T-helper 17 cell (primary cell): Measurements from ENCODE around the gene SLC13A2. TPM values are rescaled to one million over a fixed set of nuclear protein-coding genes. Genes with fewer than 3 reads are reported as not detected.
"Not testable (repeated sequence)": the region's sequence is repeated elsewhere in the genome, so short reads cannot be mapped to it uniquely, and the experiment has no call there.

Source experiments
- ATAC-seq: fragments of 150-1000 bp; cut with Tn5 transposase; 2 replicates; pipeline ENCODE4 v1.10.0; 2021; ENCODE audit warnings: mild to moderate bottlenecking, moderate library complexity
- DNase-seq, 3 donors: peaks; one replicate each; pipeline versions ENCODE4 v3.0.0 to v3.0.0-alpha.2; 2020 to 2021
- H3K9me3 ChIP-seq: one replicate; pipeline ENCODE4 v1.7.0; 2013; ENCODE audit warnings: low read length, mild to moderate bottlenecking; ENCODE audit not compliant: control insufficient read depth, poor library complexity, severe bottlenecking
- H3K27ac Mint-ChIP-seq: one replicate; pipeline ENCODE4 v1.8.0; 2022; ENCODE audit warnings: mild to moderate bottlenecking, moderate library complexity, mixed read lengths
- H3K27me3 Mint-ChIP-seq: one replicate; pipeline ENCODE4 v1.8.0; 2022; ENCODE audit warnings: mixed read lengths
- H3K36me3 Mint-ChIP-seq: one replicate; pipeline ENCODE4 v1.8.0; 2022; ENCODE audit warnings: low read depth, mixed read lengths
- H3K4me1 Mint-ChIP-seq: one replicate; pipeline ENCODE4 v1.8.0; 2022; ENCODE audit warnings: mild to moderate bottlenecking, mixed read lengths
- H3K4me3 Mint-ChIP-seq: one replicate; pipeline ENCODE4 v1.8.0; 2022; ENCODE audit warnings: mild to moderate bottlenecking, moderate library complexity, mixed read lengths
- total RNA-seq, 4 donors: library from RNA in 2 of 4; stranded (reverse) in 2 of 4; gene quantifications; one replicate each; pipeline ENCODE4 v1.2.3 and lab custom pipeline; 2022 to 2026

The SLC13A2 gene
- total RNA-seq, 2 donors from 2014 or later, result not detected

DNA sequence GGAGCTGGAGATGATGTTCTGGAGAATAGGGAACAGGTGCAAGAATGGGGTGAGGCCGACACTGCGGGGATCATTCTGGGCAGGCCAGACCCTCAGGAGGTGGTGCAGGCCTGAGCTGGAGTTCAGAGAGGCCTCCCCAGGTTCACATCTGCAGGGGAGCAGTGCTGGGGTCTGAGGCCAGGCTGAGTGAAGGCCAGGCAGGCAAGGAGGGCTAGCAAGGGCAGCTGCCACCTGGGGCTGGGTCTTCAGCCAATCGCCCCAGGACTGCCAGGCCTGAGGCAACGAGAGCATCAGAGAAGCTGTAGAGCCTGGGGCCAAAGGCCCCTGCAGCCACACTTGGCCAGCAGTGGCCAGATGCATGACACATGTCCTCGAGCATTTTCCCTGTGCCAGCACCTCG lies 47.2 kb downstream of the SLC13A2 start:
- no peaks in the 10 kb centered on the region for H3K9me3 ChIP-seq
- DNase-seq (no peak), ATAC-seq (no peak)
- no peak overlapping the region for H3K27ac Mint-ChIP-seq
- no peaks in the 10 kb centered on the region for H3K4me1 Mint-ChIP-seq
- peaks cover 6% of the 10 kb centered on the region for H3K27me3 Mint-ChIP-seq
- no peaks in the 10 kb centered on the region for H3K36me3 Mint-ChIP-seq
- no peak overlapping the region for H3K4me3 Mint-ChIP-seq

DNA sequence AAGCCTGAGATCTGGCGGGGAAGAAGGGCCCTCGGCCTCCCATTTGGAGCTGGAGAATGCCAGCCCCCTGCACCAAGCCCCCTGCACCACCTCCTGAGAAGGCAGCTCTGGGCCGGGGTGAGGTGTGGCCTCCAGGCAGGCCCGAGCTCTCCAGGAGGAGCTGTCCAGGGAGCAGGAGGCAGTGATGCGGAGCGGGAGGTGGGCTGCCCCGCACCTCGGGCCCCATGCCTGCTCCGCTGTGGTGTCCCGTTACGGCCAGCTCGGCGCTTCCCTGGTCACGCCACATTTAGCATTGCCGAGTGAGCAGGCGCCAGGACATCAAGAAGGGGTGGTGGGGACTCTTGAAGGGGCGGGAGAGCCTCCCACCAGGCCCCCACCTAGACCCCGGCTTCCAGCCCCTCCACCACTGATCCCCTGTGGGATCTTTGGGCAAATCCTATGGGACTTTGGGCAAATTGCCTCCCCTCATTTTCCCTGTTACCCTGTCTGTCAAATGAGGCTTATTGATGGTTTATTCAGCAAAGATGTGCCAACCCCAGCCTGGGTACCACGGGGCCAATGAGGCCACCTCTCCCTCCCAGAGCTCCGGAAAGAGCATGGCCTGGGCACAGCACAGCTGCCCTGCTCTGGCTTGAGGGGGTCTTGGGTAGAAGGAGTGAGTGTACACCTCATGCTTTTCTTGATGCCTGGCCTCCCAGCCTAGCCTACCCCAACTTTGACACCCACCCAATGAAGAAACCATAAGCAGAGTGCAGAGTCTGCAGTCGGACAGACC lies 48.1 kb downstream of the SLC13A2 start:
- ATAC-seq (no peak), DNase-seq (no peak)
- H3K9me3 ChIP-seq, result no peaks in the 10 kb centered on the region
- Mint-ChIP-seq H3K27ac (no peak overlapping the region), H3K36me3 (no peaks in the 10 kb centered on the region), H3K4me1 (no peaks in the 10 kb centered on the region), H3K4me3 (no peak overlapping the region), H3K27me3 (peaks cover 6% of the 10 kb centered on the region)

DNA sequence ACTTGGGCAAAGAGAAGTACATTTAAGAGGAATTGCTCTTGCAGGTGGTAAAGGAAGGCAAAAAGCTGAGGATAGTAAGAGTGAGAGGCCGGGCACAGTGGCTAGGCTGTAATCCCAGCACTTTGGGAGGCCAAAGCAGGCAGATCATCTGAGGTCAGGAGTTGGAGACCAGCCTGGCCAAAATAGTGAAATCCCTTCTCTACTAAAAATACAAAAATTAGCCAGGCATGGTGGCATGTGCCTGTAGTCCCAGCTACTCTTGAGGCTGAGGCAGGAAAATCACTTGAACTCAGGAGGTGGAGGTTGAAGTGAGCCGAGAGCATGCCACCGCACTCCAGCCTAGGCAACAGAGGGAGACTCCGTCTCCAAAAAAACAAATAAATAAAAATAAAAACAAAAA lies 48.8 kb downstream of the SLC13A2 start:
- not testable (repeated sequence) for H3K27me3 Mint-ChIP-seq, H3K27ac Mint-ChIP-seq, DNase-seq, H3K9me3 ChIP-seq, H3K4me1 Mint-ChIP-seq, ATAC-seq, H3K4me3 Mint-ChIP-seq, H3K36me3 Mint-ChIP-seq

DNA sequence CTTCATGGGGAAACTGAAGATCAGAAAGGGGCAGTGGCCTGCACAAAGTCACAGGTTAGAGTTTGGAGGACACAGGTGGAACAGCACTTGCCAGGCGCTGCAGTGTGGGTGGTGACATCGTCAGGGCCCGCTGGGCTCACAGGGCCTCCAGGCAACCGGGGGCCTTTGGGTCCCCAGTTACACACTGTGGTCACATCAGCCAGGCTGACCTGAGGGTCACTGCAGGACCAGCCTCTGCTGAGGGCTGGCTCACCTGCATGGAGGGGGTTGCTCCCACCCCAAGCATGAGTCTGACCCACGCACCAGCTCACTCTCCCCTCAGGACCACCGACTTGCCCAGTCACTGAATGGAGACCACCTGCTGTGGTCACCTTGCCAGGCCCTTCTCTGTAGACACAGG lies 49.7 kb downstream of the SLC13A2 start:
- DNase-seq (no peak), ATAC-seq (no peak)
- H3K27me3 Mint-ChIP-seq, result peaks cover 6% of the 10 kb centered on the region
- no peaks in the 10 kb centered on the region for H3K36me3 Mint-ChIP-seq
- H3K4me3 Mint-ChIP-seq, result no peak overlapping the region
- H3K9me3 ChIP-seq, result no peaks in the 10 kb centered on the region
- H3K27ac Mint-ChIP-seq, result no peak overlapping the region
- H3K4me1 Mint-ChIP-seq, result peaks cover 2% of the 10 kb centered on the region

DNA sequence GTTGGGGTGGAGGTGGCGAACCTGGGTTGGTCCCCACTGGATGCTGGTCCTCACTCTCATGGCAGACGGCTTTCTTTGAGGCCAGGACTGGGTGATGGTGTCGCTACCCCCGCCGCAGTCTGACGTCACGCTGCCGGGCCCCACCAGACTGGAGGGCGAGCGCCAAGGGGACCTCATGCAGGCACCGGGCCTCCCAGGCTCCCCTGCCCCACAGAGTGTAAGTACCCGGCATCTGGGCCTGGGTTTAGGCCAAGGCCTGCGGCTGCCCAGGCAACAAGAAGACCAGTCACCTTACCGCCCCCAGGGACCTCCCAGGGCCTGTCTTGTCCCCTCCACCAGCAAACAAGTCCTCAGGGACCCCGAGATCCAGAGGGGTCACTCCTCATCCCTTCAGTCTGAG lies 50.4 kb downstream of the SLC13A2 start:
- peaks cover 4% of the 10 kb centered on the region for H3K27me3 Mint-ChIP-seq
- peaks cover 2% of the 10 kb centered on the region for H3K4me1 Mint-ChIP-seq
- no peak overlapping the region for H3K27ac Mint-ChIP-seq
- no peaks in the 10 kb centered on the region for H3K9me3 ChIP-seq
- no peak overlapping the region for H3K4me3 Mint-ChIP-seq
- no peak for DNase-seq
- ATAC-seq, result no peak
- H3K36me3 Mint-ChIP-seq, result no peaks in the 10 kb centered on the region

DNA sequence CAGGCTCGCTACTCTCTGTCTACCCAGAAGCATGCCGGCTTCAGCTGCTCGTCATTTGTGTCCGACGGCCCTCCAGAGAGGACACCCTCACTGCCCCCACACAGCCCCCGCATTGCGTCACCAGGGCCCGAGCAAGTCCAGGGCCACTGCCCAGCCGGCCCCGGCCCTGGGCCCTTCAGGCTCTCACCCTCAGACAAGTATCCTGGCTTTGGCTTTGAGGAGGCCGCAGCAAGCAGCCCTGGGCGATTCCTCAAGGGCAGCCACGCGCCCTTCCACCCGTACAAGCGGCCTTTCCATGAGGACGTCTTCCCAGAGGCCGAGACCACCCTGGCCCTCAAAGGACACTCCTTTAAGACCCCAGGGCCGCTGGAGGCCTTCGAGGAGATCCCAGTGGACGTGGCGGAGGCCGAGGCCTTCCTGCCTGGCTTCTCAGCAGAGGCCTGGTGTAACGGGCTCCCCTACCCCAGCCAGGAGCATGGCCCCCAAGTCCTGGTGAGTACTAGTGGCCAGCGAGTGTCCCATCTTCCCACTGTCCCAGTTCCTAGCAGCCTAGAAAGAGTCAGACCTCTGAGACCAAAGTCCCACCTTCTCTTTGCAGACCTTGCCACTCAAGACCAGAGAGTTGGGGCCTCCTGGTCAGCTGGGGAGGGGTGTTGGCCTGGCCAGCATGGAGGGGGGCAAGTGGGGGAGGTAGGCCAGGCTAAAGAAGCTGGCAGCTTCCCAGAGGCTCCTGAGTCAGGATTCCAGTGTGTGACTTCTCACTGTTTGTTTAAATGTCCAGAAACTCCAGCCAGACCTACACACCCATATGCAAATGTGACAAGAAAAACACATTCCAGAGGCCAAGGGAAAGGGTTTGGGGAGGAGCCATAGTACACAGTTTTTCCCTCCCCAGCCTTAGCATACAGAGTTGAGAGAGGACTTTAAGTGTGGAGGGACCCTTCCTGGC lies 51.3 kb downstream of the SLC13A2 start:
- H3K36me3 Mint-ChIP-seq, result no peaks in the 10 kb centered on the region
- H3K27me3 Mint-ChIP-seq, result no peaks in the 10 kb centered on the region
- H3K4me1 Mint-ChIP-seq, result peaks cover 2% of the 10 kb centered on the region
- H3K27ac Mint-ChIP-seq, result no peak overlapping the region
- DNase-seq (no peak), ATAC-seq (no peak)
- no peaks in the 10 kb centered on the region for H3K9me3 ChIP-seq
- H3K4me3 Mint-ChIP-seq, result no peak overlapping the region

DNA sequence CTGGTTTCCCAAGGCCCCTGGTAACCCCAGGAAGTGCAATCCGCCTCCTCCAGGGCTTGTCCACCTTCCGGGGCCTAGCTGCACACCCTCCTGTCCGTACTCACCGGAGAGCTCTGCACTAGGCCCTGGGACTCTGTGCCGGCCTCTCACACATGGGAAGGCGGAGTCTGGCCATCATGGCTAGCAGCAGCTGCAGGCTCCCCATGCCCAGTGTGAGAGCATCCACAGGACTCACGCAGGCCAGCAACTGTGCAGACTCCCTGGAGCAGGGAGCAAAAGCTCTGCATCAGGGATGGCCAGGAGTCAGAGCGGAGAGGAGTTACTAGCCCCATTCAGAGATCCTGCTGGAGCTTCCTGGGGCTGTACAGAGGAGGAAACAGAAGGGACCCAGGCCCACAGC lies 52.9 kb downstream of the SLC13A2 start:
- ATAC-seq, result no peak
- Mint-ChIP-seq H3K27me3 (peaks cover 3% of the 10 kb centered on the region), H3K36me3 (no peaks in the 10 kb centered on the region), H3K27ac (no peak overlapping the region), H3K4me3 (no peak overlapping the region), H3K4me1 (peaks cover 2% of the 10 kb centered on the region)
- H3K9me3 ChIP-seq, result no peaks in the 10 kb centered on the region
- DNase-seq, result no peak

DNA sequence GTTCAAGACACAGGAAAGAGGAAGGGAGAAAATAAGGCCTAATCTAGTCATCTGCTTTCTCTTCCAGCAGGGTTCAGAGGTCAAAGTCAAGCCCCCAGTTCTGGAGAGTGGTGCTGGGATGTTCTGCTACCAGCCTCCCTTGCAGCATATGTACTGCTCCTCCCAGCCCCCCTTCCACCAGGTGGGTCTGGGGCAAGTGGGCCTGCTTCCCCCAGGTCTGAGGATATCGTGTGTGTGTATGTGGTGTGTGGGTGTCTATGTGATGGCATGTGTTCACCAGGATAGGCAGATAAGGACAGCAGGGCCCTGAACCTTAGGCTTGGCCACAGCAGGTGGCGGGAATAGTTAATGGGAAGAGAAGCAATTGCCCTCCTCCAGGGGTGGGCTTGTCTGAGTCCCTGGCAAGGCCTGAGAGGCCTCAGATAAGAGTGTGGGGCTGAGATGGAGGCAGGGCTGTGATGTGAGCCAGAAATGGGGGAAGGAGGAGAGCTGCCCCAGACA lies 53.8 kb downstream of the SLC13A2 start:
- peaks cover 2% of the 10 kb centered on the region for H3K4me1 Mint-ChIP-seq
- no peak overlapping the region for H3K27ac Mint-ChIP-seq
- ATAC-seq (no peak), DNase-seq (no peak)
- H3K9me3 ChIP-seq, result no peaks in the 10 kb centered on the region
- peaks cover 7% of the 10 kb centered on the region for H3K27me3 Mint-ChIP-seq
- H3K4me3 Mint-ChIP-seq, result no peak overlapping the region
- no peaks in the 10 kb centered on the region for H3K36me3 Mint-ChIP-seq

DNA sequence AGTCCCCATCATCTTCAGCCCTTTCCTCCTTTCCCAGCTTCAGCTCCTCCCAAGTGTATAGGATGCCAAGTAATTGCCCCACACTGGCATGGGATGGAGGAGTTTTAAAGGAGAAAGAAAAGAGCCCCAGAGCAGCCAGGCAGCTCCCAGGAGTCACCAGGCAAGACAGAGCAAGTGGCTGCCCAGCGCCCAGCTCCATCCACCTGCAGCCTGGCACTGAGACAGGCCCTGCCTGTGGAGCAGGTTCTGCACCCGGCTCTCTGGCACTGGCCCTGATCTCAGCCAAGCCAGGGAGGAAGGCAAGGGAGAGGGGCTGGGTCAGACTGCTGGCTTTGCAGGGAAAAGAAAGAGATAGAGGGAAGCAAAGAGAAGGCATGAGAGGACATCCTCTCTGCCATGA lies 54.4 kb downstream of the SLC13A2 start:
- Mint-ChIP-seq H3K27ac (peak overlapping the region; percentile 79), H3K27me3 (peaks cover 7% of the 10 kb centered on the region), H3K4me3 (no peak overlapping the region), H3K36me3 (no peaks in the 10 kb centered on the region), H3K4me1 (peaks cover 2% of the 10 kb centered on the region)
- DNase-seq (no peak), ATAC-seq (no peak)
- no peaks in the 10 kb centered on the region for H3K9me3 ChIP-seq

DNA sequence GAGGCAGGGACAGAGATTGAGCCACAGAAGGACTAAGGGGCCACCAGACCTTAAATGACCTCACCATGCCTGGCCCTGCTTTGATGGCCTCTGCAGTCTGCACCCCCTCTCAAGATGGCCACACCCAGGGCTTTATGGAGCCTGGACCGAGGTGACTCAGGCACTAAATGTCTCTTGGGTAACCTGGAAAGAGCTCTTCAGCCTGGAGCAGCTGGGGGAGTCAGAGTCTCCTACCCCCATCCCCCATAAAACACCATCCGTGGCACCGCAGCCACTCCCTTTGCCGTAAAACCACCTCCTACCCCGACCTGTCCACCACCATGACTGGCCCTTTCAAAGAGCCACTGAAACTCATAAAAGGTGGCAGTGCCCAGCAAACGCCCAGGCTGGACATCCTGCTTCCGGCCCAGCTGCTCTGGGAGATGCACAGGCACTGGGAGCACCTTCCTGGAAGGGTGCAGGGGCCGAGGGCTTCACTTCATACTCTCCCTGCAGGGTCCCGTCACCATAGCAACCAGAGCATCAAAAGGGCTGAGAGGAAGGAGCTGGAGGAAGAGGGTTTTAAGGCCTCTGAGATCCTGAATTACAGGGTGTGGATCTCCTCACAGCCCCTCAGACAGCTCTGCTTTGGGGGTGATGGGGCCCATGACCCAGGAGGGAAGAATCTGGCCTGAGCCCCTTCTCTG lies 55.0 kb downstream of the SLC13A2 start:
- Mint-ChIP-seq H3K4me1 (peaks cover 4% of the 10 kb centered on the region), H3K27ac (peak overlapping the region; percentile 79), H3K4me3 (no peak overlapping the region), H3K27me3 (peaks cover 7% of the 10 kb centered on the region), H3K36me3 (no peaks in the 10 kb centered on the region)
- H3K9me3 ChIP-seq, result no peaks in the 10 kb centered on the region
- no peak for ATAC-seq
- no peak for DNase-seq

DNA sequence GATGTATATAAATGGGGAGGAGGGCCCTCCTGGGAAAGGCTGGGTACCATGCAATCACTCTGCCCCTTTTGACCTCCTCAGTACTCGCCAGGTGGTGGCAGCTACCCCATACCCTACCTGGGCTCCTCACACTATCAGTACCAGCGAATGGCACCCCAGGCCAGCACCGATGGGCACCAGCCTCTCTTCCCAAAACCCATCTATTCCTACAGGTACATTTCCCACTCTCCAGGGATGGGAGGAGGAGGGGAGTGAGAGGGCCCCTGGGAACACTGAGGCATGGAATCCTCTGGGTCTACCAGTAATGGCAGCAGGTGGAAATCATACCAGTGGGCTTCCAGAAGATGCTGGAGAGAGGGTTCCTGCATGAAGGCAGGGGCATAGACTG lies 55.6 kb downstream of the SLC13A2 start:
- peaks cover 7% of the 10 kb centered on the region for H3K27me3 Mint-ChIP-seq
- H3K9me3 ChIP-seq, result no peaks in the 10 kb centered on the region
- no peaks in the 10 kb centered on the region for H3K36me3 Mint-ChIP-seq
- peaks cover 5% of the 10 kb centered on the region for H3K4me1 Mint-ChIP-seq
- no peak overlapping the region for H3K27ac Mint-ChIP-seq
- no peak overlapping the region for H3K4me3 Mint-ChIP-seq
- DNase-seq (no peak), ATAC-seq (no peak)

DNA sequence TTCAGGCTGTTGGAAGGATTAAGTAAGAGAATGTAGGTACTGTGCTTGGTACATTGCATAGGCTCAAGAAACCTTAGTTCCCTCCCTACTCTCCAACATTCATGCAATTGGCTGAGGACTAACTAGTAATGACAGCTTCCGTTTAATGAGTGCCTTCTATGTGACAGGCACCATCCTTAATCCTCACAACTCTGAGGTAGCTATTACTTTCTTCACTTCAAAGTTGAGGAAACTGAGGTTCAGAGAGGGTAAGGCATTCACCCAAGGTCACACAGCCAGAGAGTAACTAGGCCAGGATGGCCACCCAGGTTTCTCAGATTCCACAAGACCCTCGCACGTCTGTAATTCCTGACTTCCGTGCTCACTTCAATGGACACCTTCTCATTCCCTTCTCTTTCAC lies 56.8 kb downstream of the SLC13A2 start:
- no peaks in the 10 kb centered on the region for H3K9me3 ChIP-seq
- ATAC-seq (no peak), DNase-seq (no peak)
- H3K4me3 Mint-ChIP-seq, result no peak overlapping the region
- H3K27ac Mint-ChIP-seq, result no peak overlapping the region
- H3K36me3 Mint-ChIP-seq, result no peaks in the 10 kb centered on the region
- peaks cover 7% of the 10 kb centered on the region for H3K27me3 Mint-ChIP-seq
- peaks cover 5% of the 10 kb centered on the region for H3K4me1 Mint-ChIP-seq

DNA sequence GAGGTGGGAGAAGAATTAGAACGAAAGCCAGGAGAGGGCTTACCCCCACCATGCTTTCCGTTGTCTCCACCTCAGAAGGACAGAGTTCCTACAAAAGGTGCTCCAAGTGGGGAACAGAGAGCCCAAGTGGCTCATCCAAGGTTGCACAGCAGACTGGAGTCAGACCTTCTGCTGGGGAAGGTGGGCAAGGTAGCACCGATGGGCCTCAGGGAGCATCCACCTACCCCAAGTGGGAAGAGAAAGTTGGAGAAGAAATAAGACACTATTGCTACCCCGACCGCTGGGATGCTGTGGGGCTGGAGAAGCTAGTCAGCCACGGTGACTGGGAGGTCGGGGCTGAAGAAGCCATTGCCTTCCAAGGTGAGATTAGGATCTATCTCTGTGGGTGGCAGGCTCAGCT lies 57.5 kb downstream of the SLC13A2 start:
- Mint-ChIP-seq H3K27me3 (peaks cover 7% of the 10 kb centered on the region), H3K36me3 (no peaks in the 10 kb centered on the region)

More for the DNA sequence above, 57.5 kb downstream of the SLC13A2 start:
- H3K9me3 ChIP-seq, result no peaks in the 10 kb centered on the region
- no peak overlapping the region for H3K4me3 Mint-ChIP-seq
- ATAC-seq (no peak), DNase-seq (no peak)
- H3K27ac Mint-ChIP-seq, result no peak overlapping the region
- peaks cover 5% of the 10 kb centered on the region for H3K4me1 Mint-ChIP-seq
